GM21515 (cell line): ENCODE results near the gene BLOC1S3.

Experiments used
- ATAC-seq: cut with Tn5 transposase; IDR thresholded peaks from one replicate; pipeline ENCODE4 v1.9.1; 2021; ENCODE audit not compliant: unreplicated experiment

The BLOC1S3 gene

DNA sequence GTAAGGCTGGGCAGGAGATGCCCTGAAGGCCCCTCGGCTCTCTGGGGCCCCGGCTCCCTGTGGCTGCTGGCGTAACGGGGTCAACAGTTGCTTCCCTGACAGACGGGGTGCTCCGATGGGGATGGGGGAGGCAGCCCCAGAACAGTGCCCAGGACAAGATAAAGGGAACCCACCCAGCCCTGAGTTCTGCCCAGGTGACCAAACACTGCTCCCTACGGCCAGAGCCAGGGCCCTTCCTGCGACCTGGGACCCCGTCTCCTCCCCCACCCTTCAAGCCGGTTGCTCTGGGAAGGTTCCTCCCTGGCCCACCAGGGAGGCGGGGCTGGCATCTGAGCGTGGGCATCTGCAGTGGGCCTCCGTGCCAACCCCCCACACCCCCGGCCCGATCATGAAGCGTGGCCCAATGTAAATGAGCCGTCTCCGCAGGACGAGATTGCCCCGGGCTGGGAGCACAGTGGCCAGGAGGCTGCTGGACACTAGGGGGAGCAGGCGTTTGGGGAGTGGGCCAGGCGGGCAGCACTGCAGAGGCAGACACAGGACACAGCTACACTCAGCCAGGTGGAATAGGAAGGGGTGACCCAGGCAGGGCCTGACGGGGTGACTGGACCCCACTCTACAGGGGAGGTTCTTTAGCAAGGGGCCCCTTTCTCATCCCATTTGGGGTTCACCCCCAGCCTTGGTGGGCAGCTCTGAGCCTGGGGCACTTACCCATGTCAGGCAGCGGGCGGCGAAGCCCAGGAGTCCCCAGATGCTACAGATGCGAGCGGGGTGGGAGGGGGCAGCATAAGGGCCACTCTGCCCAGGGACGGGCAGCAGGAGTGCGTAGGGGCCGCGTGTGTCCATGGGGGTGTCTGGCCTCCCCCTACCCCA is 16.6 kb upstream of the BLOC1S3 start:
- no peak for ATAC-seq

DNA sequence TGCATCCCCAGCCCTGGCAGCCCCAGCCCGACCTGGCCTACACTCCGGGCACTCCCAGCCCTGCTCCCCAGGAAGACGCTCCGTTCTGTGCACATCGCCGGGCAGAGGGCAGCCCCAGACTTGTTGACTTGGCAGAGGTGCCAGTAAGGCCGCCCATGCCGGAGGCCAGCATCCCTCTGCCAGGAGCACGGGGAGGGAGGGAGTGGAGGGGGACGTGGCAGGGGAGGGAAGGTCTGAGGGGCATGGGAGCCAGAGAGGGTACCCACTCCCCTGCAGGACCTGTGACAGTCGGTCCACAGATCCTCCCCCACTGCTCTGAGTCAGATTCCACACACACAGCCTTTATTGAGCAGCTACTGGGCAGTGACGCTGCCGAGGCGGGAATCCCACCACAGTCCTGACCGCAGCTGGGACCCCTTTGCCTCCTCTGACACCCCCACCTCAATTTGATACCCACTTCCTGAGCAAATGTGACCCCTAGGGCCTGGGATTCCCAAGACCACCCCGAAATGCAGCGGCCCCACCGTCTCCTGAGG is 15.9 kb upstream of the BLOC1S3 start:
- ATAC-seq, result no peak

DNA sequence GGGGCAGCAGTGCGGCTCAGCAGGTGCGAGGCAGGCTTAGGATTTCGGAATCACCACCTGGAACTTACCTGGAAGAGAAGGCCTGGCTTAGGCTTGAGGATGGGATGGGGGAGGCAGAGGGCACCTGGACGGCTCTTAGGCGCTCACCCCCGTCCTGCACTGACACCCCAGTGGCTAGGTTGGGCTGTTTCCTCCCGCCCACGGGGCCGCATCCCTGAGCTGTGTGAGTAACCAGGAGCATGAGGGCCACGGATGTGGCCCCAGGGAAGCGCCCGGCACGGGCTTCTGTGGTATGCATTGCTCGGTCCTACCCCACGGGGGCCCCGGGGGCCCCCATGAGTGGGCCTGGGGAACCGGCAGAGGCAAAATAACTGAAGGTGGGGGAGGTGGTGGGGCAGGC is 15.4 kb upstream of the BLOC1S3 start:
- ATAC-seq, result no peak

DNA sequence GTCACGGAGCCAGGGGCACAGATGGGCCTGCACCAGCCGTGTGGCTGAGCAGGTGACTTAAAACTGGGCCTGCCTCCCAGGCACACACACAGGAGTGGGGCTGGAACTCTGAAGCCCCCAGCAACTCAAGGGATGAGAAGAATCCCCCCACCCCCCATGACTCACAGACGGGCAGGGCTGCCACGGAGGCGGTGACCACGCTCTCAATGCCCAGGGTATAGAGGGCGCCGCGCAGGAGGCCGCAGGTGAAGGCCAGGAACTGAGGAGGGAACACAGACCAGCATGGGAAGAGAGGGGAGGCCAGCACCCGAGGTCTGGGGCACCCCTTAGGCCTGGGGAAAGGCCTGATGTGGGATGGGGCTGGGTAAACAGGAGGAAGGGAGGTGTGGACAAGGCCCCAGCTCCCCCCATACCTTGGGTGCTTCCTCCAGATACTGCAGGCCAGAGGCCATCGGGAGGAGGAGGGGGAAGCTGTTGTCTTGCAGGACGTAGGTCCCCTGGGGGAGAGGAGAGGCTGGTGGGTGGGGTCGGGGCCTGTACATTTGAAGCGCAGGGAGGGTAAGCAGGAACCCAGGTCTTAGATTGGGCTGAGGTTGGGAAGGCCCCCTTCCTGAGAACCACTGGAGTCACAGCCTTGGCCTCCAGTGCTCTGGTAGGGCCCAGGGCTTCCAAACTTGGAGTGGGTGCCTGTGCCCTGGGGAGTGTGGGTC is 14.7 kb upstream of the BLOC1S3 start:
- no peak for ATAC-seq

DNA sequence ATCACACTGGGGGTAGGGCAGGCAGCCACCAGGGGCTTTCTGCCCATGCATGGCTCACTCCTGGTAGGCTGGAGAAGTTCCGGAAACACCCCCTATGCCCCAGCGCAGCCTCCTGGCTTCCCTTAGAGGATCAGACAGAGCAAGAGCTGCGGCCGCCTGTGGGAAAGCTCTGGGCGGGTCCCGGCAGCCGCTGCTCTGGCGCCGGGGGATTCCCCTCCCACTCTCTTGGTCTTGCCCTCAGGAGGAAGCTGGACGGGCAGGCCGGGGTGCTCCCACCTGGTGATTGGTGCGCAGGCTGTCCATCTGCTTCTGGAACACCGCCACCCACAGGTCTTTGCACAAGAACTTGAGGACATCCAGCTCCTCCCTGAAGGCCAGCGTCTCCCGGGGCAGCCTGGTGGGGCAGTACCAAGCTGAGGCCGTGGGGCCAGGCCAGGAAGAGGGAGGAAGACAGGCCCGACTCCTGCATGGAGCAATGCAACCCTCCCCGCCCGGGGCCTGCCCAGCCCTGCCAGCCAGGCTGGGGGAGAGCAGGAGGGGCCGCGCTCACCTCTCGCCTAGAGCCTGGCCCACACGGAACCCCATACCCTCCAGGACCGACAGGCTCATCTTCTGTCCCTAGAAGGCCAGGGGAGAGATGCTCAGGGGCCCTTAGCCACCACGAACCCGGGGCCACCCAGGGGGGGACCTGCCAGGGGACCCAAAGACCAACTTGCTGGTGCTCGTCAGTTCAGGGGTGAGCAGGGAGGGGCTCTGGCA is 13.8 kb upstream of the BLOC1S3 start:
- peak; percentile 61 for ATAC-seq

DNA sequence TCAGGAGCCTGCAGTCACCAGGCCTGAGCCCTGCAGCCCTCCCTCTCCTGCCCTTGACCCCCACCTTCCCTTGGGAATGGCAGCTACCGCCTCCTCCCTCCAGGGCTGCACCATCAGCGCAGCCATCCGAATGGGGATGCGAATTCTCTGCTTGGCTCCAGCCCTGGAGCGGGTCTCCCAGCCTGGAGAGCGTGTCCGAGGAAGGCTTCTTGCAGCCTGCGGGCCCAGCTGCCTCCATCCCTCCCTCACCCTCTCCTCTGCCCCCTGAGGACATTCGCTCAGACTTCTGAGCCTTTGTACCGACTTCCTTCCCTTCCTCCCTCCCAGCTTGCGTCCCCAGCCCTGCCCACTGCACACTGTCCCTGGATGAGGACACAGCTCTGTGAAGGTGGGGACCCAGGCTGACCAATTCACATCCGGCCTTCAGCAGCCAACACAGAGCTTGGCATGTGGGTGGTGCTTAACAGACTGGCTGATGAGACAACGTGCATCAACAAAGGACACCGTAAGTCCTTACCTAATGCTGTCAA is 11.8 kb upstream of the BLOC1S3 start:
- no peak for ATAC-seq

DNA sequence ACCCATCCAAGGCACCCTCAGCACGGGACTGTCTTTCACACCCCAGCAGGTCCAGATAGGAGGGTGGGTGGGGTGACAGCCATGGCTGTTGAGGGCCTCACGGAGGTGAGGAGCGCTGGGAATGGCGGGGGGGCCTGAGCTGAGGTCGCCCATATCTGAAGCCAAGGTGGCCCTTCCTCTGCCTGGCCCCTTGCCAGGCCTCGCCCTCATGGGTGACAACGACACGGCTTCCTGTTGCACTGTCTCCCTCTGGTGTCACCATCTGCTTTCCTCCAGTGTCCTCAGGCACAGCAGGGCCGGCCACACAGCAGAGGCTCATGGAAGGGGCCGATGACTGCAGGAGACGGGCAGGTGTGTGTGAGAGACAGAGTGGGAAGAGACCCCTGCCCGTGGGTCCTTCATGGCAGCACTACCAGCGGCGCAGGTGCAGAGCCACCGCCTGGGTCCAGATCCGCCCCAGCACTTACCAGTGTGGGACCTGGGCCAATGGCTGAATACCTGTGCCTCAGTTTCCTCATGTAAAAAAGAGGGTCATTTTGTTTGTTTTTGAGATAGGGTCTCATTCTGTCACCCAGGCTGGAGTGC is 9.7 kb upstream of the BLOC1S3 start:
- ATAC-seq, result no peak

DNA sequence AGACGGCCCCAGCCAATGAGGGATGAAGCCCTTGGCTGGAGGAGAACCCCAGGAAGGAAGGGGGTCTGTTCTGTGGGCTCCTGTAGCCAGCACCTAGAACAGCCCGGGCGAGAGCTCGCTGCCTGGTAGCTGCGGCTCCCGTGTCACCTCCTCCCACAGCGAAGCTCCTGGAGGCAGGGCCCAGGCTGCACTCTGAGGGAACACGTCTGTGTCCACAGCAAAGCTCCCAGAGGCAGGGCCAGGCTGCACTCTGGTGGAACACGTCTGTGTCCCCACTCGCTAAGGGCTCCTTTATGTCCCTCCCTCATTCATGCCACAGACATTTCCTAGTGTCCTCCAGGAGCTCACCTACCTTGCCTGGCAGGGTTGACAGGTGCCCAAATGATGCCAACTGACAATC is 9.0 kb upstream of the BLOC1S3 start:
- no peak for ATAC-seq

DNA sequence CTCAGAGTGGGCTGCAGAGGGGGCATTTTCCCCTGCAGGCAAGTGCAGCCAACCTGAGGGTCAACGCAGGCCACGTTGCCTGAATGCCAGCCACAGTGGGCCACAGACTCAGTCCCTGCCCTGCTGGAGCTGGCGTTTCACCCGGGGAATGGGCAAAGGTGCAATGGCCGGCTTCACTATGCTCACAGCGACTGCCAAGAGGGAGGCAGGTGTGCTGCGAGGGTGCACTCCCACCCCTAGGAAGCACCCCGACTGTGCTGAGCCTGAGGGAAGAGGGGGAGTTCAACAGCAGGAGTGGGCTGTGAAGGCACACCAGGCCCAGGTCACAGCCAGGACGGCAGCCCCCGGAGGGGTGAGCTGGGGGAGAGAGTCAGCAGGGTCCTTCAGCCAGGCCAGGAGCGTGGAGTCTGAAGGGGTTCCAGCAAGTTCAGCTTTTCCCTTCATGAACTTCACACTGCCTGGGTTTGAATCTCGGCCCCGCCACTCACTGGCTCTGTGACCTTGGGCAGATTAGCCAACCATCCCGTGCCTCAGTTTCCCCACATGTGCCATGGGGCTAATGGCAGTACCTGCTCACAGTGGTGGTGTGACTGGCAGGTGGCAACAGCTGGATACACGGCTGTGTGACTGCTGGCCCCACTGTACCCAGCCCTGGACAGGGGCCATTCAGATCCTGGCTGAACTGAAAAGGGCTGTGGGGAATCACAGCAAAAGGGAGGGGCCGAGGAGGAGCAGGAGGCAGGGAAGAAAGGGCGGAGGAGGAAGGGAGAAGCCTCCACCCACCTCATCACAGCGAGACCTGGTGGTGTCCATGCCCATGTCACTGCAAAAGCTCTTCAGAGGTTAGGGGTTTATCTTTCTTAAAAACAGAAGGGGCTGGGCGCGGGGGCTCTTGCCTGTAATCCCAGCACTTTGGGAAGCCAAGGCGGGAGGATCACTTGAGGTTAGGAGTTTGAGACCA is 8.2 kb upstream of the BLOC1S3 start:
- no peak for ATAC-seq

DNA sequence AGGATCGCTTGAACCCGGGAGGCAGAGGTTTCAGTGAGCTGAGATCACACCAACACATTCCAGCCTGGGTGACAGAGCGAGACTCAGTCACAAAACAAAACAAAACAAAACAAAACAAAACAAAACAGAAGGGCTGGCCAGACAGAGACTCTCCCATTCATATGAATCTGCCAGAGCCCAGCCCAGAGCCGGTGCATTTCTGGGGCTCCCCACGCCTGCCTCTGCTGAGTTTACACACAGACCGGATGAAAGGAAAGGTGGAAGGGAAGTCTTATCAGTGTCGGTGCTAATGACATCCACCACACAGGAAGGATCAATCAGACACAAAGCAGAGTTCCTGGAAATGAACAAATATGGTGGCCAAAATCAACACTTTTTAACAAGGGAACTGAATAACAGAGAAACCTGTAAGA is 7.4 kb upstream of the BLOC1S3 start:
- no peak for ATAC-seq

DNA sequence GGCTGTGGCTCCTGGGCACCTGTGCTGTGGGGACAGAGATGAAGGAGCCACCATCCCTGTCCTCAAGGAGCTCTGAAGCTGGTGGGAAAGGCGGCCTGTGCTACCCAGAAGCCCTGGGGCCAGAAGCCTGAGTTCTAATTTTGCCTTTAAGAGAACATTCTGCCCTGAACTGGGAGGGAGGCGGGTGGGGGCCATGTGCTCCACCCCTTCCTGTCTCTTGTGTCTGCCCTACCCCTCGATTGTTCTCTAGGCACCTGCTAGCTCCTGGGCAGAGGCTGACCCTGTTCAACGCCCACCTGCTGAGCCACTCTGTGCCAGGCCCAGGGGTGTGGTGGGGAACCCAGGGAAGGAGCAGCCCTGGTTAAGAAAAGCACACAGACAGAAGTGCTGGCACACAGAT is 6.4 kb upstream of the BLOC1S3 start:
- ATAC-seq, result no peak

DNA sequence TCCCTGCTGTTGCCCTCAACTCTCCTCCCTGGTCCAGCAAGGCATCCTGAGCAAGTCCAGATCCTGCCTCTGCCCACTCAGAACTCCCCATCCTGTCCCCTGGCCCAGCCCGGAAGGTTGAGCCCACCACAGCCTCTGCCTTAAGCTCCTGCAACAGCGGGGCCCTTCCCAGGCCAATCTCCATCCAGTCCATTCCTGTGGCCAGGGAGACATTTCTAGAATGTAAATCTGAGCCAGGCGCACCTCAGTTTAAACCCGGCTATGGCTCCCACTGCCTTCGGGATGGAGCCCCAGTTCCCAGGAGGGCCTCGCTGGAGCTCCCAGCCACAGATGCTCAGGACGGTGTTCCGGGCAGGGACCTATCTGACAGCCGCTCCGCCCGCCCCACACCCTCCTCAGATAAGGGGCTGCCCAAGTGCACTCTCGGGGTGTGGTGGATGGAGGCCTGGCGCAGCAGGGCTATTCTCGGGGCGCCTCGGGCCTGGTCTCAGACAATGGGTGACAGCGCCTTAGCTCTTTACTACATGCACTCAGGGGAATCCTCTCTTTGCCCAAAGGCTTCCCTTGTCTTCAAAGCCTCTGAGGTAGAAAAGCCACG is 5.9 kb upstream of the BLOC1S3 start:
- ATAC-seq, result no peak

DNA sequence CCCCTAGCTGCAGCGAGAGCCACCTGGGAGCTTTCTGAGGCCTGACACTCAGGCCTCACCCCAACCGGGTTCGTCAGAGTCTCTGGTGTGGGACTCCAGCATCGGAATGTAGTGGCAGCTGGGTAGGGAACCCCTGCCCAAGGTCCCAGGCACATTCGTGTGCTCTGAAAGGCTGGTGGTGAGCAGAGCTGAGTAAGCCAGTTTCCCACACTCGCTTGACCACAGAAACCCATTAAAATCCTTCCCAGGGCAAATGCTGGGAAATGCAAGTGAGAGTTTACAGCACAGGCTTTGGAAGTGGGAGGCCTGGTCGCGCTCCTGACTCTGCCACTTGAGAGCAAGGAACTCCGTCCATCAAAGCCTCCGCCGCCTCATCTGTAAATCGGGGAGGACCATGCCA is 4.8 kb upstream of the BLOC1S3 start:
- ATAC-seq, result no peak

DNA sequence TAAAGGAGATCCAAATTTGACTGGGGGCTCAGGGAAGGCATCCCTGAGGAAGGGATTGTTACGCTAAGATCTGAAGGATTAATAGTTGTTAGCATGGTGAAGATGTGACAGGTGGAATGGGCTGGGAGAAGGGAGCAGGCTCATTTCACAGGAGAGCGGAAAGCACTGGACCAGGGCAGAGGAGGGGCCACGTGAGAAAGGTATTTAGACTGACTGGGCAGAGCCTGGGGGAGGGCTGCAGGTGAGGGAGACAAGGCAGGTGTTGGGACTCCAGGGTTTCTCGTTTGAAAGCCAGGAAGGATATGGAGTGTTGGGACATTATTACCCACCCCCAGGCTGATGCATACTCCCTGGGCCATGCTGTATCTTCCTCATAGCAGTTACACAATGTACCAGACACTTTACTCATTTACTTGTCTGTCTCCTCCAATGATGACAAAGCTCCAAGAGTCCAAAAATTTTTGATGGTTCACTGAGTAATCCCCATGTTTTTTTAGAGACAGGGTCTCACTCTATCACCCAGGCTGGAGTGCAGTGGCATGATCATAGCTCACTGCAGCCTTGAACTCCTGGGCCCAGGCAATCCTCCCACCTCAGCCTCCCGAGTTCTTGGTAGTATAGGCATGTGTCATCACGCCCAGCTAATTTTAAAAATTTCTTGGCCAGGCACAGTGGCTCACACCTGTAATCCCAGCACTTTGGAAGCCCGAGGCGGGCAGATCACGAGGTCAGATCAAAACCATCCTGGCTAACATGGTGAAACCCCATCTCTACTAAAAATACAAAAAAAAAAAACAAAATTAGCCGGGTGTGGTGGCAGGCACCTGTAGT is 2.9 kb upstream of the BLOC1S3 start:
- ATAC-seq, result no peak

DNA sequence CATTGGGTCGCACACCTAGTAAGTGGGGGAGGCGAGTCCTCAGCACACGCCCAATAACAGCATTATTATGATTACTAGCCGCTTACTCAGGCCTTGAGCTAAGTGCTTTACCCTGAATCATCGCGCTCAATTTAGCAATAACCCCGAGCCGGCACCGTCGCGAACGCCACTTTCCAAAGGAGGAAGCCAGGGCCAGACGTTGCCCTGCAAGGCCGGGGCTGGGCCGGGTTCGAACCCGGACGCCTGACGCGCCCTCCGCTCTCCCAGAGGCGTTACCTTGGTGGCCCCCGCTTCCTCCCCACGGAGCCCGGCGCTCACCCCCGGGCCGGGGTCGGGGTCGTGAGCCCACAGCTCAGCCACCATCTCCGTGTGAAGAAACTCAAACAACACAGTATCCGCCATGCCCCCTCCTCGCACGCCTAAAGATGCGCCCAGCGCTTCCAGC is 745 bp upstream of the BLOC1S3 start, which contains the start of gene TRAPPC6A:
Gene TRAPPC6A, minus strand, starts transcription at position 421 of the 445 bp plus-strand sequence. Its CDS starts 19 bp downstream, at position 402.
- ATAC-seq, result no peak

DNA sequence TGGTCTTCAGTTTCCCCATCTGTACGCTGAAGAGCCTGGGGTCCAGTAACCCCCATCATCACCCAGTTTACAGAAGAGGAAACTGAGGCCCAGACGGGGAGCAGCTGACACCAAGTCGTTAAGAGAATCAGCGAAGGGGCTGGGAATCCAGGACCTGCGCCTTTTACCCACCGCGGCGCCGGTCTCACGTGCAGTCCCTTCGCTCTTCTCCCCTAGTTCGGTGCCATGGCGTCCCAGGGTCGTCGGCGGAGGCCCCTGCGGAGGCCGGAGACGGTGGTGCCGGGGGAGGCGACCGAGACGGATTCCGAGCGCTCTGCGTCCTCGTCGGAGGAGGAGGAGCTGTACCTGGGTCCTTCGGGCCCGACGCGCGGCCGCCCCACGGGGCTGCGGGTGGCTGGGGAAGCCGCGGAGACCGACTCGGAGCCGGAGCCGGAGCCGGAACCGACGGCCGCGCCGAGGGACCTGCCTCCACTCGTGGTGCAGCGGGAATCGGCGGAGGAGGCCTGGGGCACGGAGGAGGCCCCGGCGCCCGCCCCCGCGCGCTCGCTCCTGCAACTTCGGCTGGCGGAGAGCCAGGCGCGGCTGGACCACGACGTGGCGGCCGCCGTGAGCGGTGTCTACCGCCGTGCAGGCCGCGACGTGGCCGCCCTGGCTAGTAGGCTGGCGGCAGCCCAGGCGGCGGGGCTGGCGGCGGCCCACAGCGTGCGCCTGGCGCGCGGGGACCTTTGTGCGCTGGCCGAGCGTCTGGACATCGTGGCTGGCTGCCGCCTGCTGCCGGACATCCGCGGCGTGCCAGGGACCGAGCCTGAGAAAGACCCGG is 698 bp downstream of the BLOC1S3 start:
- ATAC-seq, result no peak

DNA sequence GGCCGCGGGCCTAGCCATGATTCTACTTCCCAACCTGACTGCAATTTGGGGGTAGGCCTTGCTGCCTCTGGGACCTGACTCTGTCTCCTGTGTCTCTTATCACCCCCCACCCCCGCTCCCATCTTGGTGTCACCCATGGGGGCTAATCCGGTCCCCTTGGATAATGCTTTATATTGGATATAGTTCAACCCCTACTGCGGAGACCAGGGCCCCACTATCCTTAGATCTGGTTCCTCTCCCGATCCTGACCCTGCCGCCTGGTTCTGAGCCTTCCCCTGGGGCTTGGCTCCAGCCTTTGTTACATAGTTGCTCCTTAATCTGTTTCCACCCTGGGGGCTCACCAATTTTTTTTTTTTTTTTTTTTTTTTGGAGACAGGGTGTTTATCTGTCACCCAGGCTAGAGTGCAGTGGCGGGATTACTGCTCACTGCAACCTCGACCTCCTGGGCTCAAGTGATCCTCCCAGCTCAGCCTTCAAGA is 1.3 kb downstream of the BLOC1S3 start:
- no peak for ATAC-seq
